Neural progenitor cell (in vitro differentiated cells): ENCODE measurements around the gene COMP. TPM values are rescaled to one million over a fixed set of nuclear protein-coding genes. Genes with fewer than 3 reads are reported as not detected.

Source experiments
- DNase-seq: peaks from one replicate; pipeline ENCODE4 v3.0.0-alpha.2; 2016; ENCODE audit warnings: low spot score
- H2AFZ ChIP-seq: fragments of 200-600 bp; sonication (generic); replicated peaks from 2 replicates; pipeline ENCODE4 v1.6.1; 2016; ENCODE audit warnings: antibody characterized with exemption
- H3F3A ChIP-seq: fragments of 200-600 bp; sonication (generic); 2 replicates; pipeline ENCODE4 v1.6.1; 2016; ENCODE audit warnings: antibody characterized with exemption, low read depth
- H3K27ac ChIP-seq: fragments of 200-600 bp; sonication (generic); 2 replicates; pipeline ENCODE4 v1.5.1; 2016; ENCODE audit warnings: mild to moderate bottlenecking
- H3K27me3 ChIP-seq: fragments of 200-600 bp; sonication (generic); 2 replicates; pipeline ENCODE4 v1.6.1; 2016; ENCODE audit warnings: mild to moderate bottlenecking, moderate library complexity
- H3K36me3 ChIP-seq: fragments of 200-600 bp; sonication (generic); 2 replicates; pipeline ENCODE4 v1.5.1; 2016
- H3K4me1 ChIP-seq: fragments of 200-600 bp; sonication (generic); 2 replicates; pipeline ENCODE4 v1.6.1; 2016; ENCODE audit warnings: mixed run types
- H3K4me2 ChIP-seq: fragments of 200-600 bp; sonication (generic); 2 replicates; pipeline ENCODE4 v1.6.1; 2016
- H3K4me3 ChIP-seq: fragments of 200-600 bp; sonication (generic); 2 replicates; pipeline ENCODE4 v1.5.1; 2016
- H3K79me2 ChIP-seq: fragments of 200-600 bp; sonication (generic); 2 replicates; pipeline ENCODE4 v1.6.1; 2016; ENCODE audit warnings: low read depth
- H3K9ac ChIP-seq: fragments of 200-600 bp; sonication (generic); 2 replicates; pipeline ENCODE4 v1.6.1; 2016
- H3K9me3 ChIP-seq: fragments of 200-600 bp; sonication (generic); 2 replicates; pipeline ENCODE4 v1.5.1; 2016; ENCODE audit warnings: low read depth
- H4K20me1 ChIP-seq: fragments of 200-600 bp; sonication (generic); 2 replicates; pipeline ENCODE4 v1.6.1; 2016; ENCODE audit warnings: low read depth
- H3K27ac Mint-ChIP-seq: 3 replicates; pipeline ENCODE4 v1.8.0; 2021; ENCODE audit warnings: mixed read lengths
- H3K27me3 Mint-ChIP-seq: 2 replicates; pipeline ENCODE4 v1.8.0; 2022; ENCODE audit warnings: low read depth, mild to moderate bottlenecking, inconsistent platforms, moderate library complexity, mixed read lengths; ENCODE audit not compliant: insufficient read depth
- H3K36me3 Mint-ChIP-seq: 3 replicates; pipeline ENCODE4 v1.8.0; 2021; ENCODE audit warnings: mixed read lengths
- H3K4me1 Mint-ChIP-seq: 3 replicates; pipeline ENCODE4 v1.8.0; 2021; ENCODE audit warnings: mixed read lengths
- H3K4me3 Mint-ChIP-seq: 3 replicates; pipeline ENCODE4 v1.8.0; 2021; ENCODE audit warnings: mild to moderate bottlenecking, moderate library complexity, mixed read lengths
- H3K9me3 Mint-ChIP-seq: 3 replicates; pipeline ENCODE4 v1.8.0; 2020; ENCODE audit warnings: mixed read lengths
- EZH2 ChIP-seq: fragments of 200-600 bp; sonication (generic); IDR thresholded peaks from 2 replicates; pipeline ENCODE4 v1.6.1; 2017; ENCODE audit warnings: antibody characterized with exemption, mild to moderate bottlenecking, moderate library complexity
- EZH2phosphoT487 ChIP-seq: fragments of 200-600 bp; sonication (generic); IDR thresholded peaks from 2 replicates; pipeline ENCODE4 v1.6.1; 2017; ENCODE audit warnings: antibody characterized with exemption
- total RNA-seq: library from RNA; depleted of rRNA; stranded (reverse); fragments of >200 nt; gene quantifications from 2 replicates; pipeline ENCODE4 v1.2.3, GENCODE V29; 2015; ENCODE audit warnings: low replicate concordance
- TF ChIP-seq, protein P1 (sequence below): fragments of 200-600 bp; sonication (generic); IDR thresholded peaks from 2 replicates; pipeline ENCODE4 v1.5.1; 2017; ENCODE audit warnings: antibody characterized with exemption, mild to moderate bottlenecking

Gene COMP
- not detected in 2 replicates for total RNA-seq

DNA sequence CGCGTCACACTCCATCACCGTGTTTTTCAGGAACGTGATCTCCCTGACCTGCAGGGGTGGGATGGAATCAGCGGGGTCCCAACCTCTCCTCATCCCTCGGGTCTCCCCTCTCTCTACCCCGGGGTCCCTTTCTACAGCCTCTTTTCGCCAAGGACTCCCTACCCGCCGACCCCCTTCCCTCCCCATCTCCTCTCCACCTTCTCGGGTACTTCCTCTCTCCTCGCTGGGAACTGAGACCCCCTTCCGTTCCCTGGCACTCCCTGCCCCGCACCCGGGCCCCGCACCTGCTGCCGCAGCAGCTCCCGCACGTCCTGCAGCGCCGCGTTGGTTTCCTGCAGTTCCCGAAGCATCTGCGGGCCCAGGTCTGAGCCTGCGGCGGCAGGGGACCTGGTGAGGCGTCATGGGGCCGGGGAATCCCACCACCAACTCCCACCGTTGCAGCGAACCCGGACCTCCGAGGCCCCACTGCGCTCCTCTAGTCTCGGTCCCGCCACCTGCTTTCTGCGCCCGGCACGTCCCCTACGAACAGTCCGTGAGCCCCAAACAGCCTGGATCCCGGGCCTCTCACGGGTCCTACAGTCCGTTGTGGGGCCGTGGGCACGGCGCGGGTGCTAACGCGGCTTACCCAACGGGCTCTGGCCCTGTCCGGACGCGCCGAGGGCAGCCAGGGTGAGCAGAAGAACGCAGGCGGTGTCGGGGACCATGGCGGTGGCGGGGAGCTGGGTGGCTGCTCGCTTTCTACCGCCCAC is at the start of gene COMP:
Gene COMP (minus strand): TSS at position 740 of the 749 bp plus-strand sequence. CDS start 36 bp downstream, at position 704.
- H3K27ac ChIP-seq, result no peak within 1 kb of the TSS
- no peaks in the 10 kb centered on the region for H3K36me3 ChIP-seq
- TF ChIP-seq, protein P1, sequence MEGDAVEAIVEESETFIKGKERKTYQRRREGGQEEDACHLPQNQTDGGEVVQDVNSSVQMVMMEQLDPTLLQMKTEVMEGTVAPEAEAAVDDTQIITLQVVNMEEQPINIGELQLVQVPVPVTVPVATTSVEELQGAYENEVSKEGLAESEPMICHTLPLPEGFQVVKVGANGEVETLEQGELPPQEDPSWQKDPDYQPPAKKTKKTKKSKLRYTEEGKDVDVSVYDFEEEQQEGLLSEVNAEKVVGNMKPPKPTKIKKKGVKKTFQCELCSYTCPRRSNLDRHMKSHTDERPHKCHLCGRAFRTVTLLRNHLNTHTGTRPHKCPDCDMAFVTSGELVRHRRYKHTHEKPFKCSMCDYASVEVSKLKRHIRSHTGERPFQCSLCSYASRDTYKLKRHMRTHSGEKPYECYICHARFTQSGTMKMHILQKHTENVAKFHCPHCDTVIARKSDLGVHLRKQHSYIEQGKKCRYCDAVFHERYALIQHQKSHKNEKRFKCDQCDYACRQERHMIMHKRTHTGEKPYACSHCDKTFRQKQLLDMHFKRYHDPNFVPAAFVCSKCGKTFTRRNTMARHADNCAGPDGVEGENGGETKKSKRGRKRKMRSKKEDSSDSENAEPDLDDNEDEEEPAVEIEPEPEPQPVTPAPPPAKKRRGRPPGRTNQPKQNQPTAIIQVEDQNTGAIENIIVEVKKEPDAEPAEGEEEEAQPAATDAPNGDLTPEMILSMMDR, result no peak
- peak; percentile 99 for TF ChIP-seq EZH2
- peak; percentile 97 for TF ChIP-seq EZH2phosphoT487
- H3K4me1 ChIP-seq, result peaks cover 7% of the 10 kb centered on the region
- Mint-ChIP-seq H3K36me3 (peaks cover 5% of the 10 kb centered on the region), H3K9me3 (peaks cover 9% of the 10 kb centered on the region), H3K27me3 (peaks cover 84% of the 10 kb centered on the region), H3K4me3 (peak within 1 kb of the TSS; percentile 70), H3K4me1 (peaks cover 18% of the 10 kb centered on the region), H3K27ac (no peak within 1 kb of the TSS)
- no peaks in the 10 kb centered on the region for H3K9me3 ChIP-seq
- H4K20me1 ChIP-seq, result peaks cover 63% of the 10 kb centered on the region
- peak within 1 kb of the TSS; percentile 34 for H3K4me3 ChIP-seq
- H3K27me3 ChIP-seq, result peaks cover 100% of the 10 kb centered on the region
- peaks cover 19% of the 10 kb centered on the region for H3F3A ChIP-seq
- H3K9ac ChIP-seq, result no peak within 1 kb of the TSS
- DNase-seq, result peak; percentile 45
- peak within 1 kb of the TSS; percentile 61 for H3K4me2 ChIP-seq
- H3K79me2 ChIP-seq, result no peaks in the 10 kb centered on the region
- no peak within 1 kb of the TSS for H2AFZ ChIP-seq

DNA sequence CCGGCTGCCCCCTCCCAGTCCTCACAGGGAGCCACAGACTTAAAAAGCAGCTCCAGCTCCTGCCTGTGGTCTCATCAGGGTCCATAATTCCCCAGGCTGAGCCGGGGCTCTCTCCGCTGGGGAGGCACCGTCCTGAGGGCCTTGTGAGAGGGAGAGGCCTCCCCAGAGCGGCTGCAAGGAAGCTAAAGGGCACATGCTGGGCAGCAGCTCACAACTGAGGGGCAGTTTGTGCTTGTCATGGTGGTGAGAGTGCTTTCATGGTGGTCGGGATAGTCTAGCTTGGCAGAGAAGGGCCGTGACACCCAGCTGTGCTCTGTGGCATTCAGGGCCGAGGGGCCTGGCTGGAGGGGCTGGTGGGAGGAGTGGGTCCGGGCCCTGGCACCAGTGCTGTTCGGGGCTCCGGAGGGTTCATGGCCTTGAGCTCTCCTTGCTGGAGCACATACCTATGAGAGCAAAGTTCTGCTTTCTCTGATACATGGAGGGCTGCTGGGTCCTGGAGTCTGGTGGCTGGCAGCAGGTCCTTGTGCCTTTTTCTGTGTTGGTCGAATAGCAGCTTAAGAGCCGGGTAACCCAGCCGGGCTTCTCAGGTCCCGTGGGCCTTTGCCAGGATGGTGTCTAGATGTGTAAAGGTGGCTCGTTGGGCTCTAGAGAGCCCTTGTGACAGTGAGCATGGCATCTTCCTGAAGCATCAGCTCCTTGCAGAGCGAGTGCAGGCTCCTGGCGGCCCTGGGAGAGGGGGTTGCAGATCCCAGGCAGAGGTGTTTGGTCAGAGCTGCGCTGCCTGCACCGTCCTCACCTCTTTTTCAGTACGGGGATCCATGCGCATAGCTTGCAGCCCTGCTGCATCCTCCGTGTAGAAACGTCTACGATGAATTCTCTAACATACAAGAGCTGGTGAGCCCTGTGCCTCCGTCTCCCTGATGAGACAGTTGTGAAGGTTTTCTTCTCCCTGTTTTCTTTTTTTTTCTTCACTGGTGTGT is 49.5 kb upstream of the COMP start:
- H3K4me2 ChIP-seq, result no peak overlapping the region
- H3K27me3 ChIP-seq, result no peaks in the 10 kb centered on the region
- H2AFZ ChIP-seq, result no peak overlapping the region
- DNase-seq, result no peak
- H3K4me1 ChIP-seq, result peaks cover 16% of the 10 kb centered on the region
- H3K4me3 Mint-ChIP-seq, result no peak overlapping the region
- no peak overlapping the region for H3K4me3 ChIP-seq
- TF ChIP-seq, protein P1, result no peak
- TF ChIP-seq EZH2phosphoT487, result no peak
- no peak for TF ChIP-seq EZH2
- peak overlapping the region; percentile 63 for H3K27ac Mint-ChIP-seq
- H3K79me2 ChIP-seq, result peaks cover 92% of the 10 kb centered on the region
- H3K9me3 Mint-ChIP-seq, result no peaks in the 10 kb centered on the region
- H3K9ac ChIP-seq, result no peak overlapping the region
- H3K36me3 Mint-ChIP-seq, result peaks cover 16% of the 10 kb centered on the region
- H3K9me3 ChIP-seq, result no peaks in the 10 kb centered on the region
- peaks cover 44% of the 10 kb centered on the region for H3K4me1 Mint-ChIP-seq
- H4K20me1 ChIP-seq, result peaks cover 100% of the 10 kb centered on the region
- H3K27me3 Mint-ChIP-seq, result no peaks in the 10 kb centered on the region
- no peaks in the 10 kb centered on the region for H3K36me3 ChIP-seq
- H3K27ac ChIP-seq, result no peak overlapping the region
- H3F3A ChIP-seq, result no peaks in the 10 kb centered on the region

DNA sequence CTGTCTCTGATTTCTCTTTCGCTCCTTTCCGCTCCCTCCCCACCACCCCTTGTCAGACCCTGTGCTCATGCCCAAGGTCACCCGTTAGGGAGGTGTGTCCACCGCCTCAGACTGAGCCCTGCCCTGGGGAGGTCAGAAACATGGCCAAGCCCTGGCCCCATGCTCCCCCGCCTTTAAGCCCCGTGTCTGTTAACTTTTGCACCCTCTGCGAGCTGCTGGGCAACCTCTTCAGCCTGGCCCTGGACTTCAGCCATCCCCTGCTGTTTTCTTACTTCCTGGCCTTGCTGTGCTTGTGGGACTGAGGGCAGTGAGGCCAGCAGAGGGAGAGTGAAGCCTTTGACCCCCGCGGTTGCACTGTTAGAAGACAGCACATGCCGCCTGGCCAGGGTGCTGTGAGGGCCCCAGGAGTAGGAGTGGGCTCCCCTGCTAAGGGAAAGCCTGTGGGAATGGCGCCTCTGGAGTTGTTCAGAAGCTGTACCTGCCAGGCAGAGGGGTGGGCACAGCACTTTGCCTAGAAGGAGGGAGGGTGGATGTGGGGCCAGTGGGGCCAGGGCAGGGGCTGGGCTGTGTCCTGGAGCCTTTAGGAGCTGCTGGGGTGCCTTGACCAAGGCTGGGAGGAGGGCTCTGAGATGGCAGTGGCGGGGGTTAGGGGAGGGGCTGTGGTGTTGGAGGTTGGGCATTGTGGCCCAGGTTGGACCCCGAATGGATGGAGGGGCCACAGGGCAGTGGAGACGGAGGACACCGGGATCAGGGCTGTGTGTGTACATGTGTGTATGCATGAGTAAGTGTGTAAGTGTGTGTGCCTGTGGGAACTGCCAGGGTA is 48.6 kb upstream of the COMP start:
- no peaks in the 10 kb centered on the region for H3K36me3 ChIP-seq
- Mint-ChIP-seq H3K4me3 (no peak overlapping the region), H3K36me3 (peaks cover 20% of the 10 kb centered on the region), H3K27ac (peak overlapping the region; percentile 69), H3K9me3 (no peaks in the 10 kb centered on the region), H3K27me3 (no peaks in the 10 kb centered on the region), H3K4me1 (peaks cover 49% of the 10 kb centered on the region)
- no peaks in the 10 kb centered on the region for H3K9me3 ChIP-seq
- peaks cover 100% of the 10 kb centered on the region for H4K20me1 ChIP-seq
- no peak overlapping the region for H3K9ac ChIP-seq
- no peaks in the 10 kb centered on the region for H3K27me3 ChIP-seq
- TF ChIP-seq EZH2phosphoT487, result no peak
- H3F3A ChIP-seq, result peaks cover under 1% of the 10 kb centered on the region
- no peak overlapping the region for H2AFZ ChIP-seq
- H3K4me3 ChIP-seq, result no peak overlapping the region
- peaks cover 17% of the 10 kb centered on the region for H3K4me1 ChIP-seq
- H3K27ac ChIP-seq, result no peak overlapping the region
- DNase-seq, result no peak
- H3K4me2 ChIP-seq, result no peak overlapping the region
- peaks cover 100% of the 10 kb centered on the region for H3K79me2 ChIP-seq
